ENCODE measurements around the gene FPR1.

GRCh38 chr19:51750400-51751094 is 1.1 kb downstream of the FPR1 start:
- no peak for TF ChIP-seq POLR2A (IDR thresholded peaks at IDR 0.05)
- TF ChIP-seq CTCF (IDR thresholded peaks at IDR 0.05), result no peak
